Ovary (tissue), 9 donors: ENCODE measurements around the gene VIM. TPM values are rescaled to one million over a fixed set of nuclear protein-coding genes. Genes with fewer than 3 reads are reported as not detected.

ENCODE experiments used
- DNase-seq, 5 donors: peaks; one replicate each; pipeline ENCODE4 v3.0.0-alpha.2; 2019 to 2020
- H3K27ac ChIP-seq, 2 donors: fragments of 200-600 bp; one replicate each; pipeline versions ENCODE4 v1.5.1 to v1.8.0; 2019 to 2022
- H3K27me3 ChIP-seq: fragments of 200-600 bp; one replicate; pipeline ENCODE4 v1.8.0; 2022
- H3K36me3 ChIP-seq: fragments of 200-600 bp; sonication (generic); one replicate; pipeline ENCODE4 v1.5.1; 2019
- H3K4me1 ChIP-seq: one replicate; pipeline ENCODE4 v1.8.1; 2013; ENCODE audit warnings: mild to moderate bottlenecking, moderate library complexity; ENCODE audit not compliant: insufficient read depth
- H3K4me3 ChIP-seq: fragments of 200-600 bp; sonication (generic); one replicate; pipeline ENCODE4 v1.5.1; 2017
- H3K9me3 ChIP-seq, 2 donors: fragments of 200-600 bp in 1 of 2; sonication (generic) in 1 of 2; one replicate each; pipeline versions ENCODE4 v1.5.1 to v1.8.1; 2013 to 2019; ENCODE audit warnings: mild to moderate bottlenecking in 1 of 2, moderate library complexity in 1 of 2
- EP300 ChIP-seq: sonication (generic); formaldehyde crosslinking; IDR thresholded peaks from one replicate; pipeline ENCODE4 v1.6.1; 2017; ENCODE audit warnings: antibody characterized with exemption
- POLR2A ChIP-seq: fragments of 450-650 bp; IDR thresholded peaks from one replicate; pipeline ENCODE4 v1.6.1; 2017; ENCODE audit warnings: antibody characterized with exemption, mild to moderate bottlenecking, moderate library complexity
- WGBS, 3 donors: extraction: QIAGEN DNeasy Blood & Tissue Kit in 1 of 3; methylation state at CpG; one replicate each; pipeline versions ENCODE4 v1.1.5 to v1.1.7; 2013 to 2017; 5-methylcytosine and 5-hydroxymethylcytosine counted together
- intact Hi-C, 4 donors: fragments of 100-400 bp; cut with DNase I; formaldehyde crosslinking; loops; one replicate each; pipeline versions ENCODE4 v1.11.0 to v1.15.1; 2022 to 2023
- polyA plus RNA-seq, 2 donors: library from polyadenylated mRNA; stranded (reverse); fragments of 200-250 nt in 1 of 2; fragments of 350-450 nt in 1 of 2; fragmentation: Illumina TruSeq in 1 of 2; extraction: RNeasy Lipid Tissue Mini Kit (QIAGEN cat#74804) in 1 of 2; gene quantifications; one replicate each; pipeline ENCODE4 v1.2.3, GENCODE V29; 2013 to 2014
- total RNA-seq, 7 donors: library from RNA; depleted of rRNA in 2 of 7; stranded (reverse); fragments of >200 nt in 2 of 7; fragmentation: NEBNext Ultra II Directional in 3 of 7; extraction: Animal tissue kit (Norgen Biotek cat#: 25700) in 3 of 7; gene quantifications; one replicate each; pipeline versions ENCODE4 v1.1.0 to v1.2.4, GENCODE V29; 2016 to 2023
- TF ChIP-seq, protein P1 (sequence below), 3 donors: fragments of 450-650 bp in 2 of 3; fragments of 200-600 bp in 1 of 3; IDR thresholded peaks; one replicate each; pipeline versions ENCODE4 v1.5.1 to v1.8.0; 2016 to 2022; ENCODE audit warnings: antibody characterized with exemption in 3 of 3, mild to moderate bottlenecking in 1 of 3
- donor health status: DM: no; HTN: no; CAD: no; lungs with moderate emphysema.
- donor health status: DM: no; HTN: no; CAD: no.
- donor health status: Bipolar disorder and iron deficiency.
- donor health status: DM: yes; HTN: yes; CAD: no.
- donor health status: DM: no; HTN: no; CAD: no.
- donor health status: DM: yes; HTN: yes; CAD: no.

VIM gene
- total and polyA plus RNA-seq, 9 donors: 2,370 to 6,135 (median 4,661) TPM

DNA sequence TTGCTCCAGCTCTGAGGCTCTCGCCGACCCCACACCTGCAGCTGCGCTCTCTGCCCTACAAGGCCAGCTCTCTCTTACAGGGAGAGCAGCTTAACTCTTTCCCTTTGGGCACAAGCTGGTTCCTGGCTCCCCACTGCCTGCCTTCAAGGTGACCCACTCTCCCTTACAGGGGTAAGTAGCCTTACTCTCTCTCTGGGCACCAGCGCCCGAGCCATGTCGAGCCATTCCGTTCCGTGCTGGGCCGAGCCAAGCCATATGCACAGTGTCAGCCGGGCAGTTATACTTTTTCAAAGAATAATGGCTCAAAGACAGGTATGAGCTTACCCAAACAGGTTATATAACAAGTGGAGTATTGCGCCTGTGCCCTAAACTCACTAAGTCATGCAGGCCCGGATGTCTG is 44.6 kb downstream of the VIM start:
- DNase-seq: no peak
- TF ChIP-seq, protein P1, sequence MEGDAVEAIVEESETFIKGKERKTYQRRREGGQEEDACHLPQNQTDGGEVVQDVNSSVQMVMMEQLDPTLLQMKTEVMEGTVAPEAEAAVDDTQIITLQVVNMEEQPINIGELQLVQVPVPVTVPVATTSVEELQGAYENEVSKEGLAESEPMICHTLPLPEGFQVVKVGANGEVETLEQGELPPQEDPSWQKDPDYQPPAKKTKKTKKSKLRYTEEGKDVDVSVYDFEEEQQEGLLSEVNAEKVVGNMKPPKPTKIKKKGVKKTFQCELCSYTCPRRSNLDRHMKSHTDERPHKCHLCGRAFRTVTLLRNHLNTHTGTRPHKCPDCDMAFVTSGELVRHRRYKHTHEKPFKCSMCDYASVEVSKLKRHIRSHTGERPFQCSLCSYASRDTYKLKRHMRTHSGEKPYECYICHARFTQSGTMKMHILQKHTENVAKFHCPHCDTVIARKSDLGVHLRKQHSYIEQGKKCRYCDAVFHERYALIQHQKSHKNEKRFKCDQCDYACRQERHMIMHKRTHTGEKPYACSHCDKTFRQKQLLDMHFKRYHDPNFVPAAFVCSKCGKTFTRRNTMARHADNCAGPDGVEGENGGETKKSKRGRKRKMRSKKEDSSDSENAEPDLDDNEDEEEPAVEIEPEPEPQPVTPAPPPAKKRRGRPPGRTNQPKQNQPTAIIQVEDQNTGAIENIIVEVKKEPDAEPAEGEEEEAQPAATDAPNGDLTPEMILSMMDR (IDR thresholded peaks at IDR 0.05): no peak
- no peak for TF ChIP-seq POLR2A
- no peak for TF ChIP-seq EP300
- no peaks in the 10 kb centered on the region for H3K4me1 ChIP-seq
- H3K9me3 ChIP-seq: no peaks in the 10 kb centered on the region
- H3K36me3 ChIP-seq: no peaks in the 10 kb centered on the region
- H3K27me3 ChIP-seq: no peaks in the 10 kb centered on the region
- H3K27ac ChIP-seq: no peak overlapping the region
- no peak overlapping the region for H3K4me3 ChIP-seq
- intact Hi-C loops: no loop called here
- WGBS, 3 donors: 93 to 98% (median 93%) methylated on average over 12 of the region's 12 CpGs

DNA sequence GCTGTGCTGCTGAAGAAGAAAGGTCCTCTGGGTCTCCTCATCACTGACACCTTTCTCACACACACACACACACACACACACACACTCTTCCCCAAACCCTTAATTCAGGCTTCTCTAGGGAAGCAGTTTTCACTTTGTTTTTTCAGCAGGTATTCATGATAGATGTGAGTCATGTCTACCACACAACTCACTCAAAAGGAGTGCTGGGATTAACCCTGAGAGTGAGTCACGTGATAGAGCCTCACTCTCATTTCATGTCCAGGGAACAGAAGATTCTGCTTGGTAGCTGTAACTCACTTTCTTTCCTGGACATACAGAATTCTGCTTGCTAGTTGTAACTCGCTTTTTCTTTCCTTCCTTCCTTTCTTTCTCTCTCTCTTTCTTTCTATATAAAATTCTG is 45.4 kb downstream of the VIM start:
- no peak for DNase-seq
- H3K36me3 ChIP-seq: no peaks in the 10 kb centered on the region

DNA sequence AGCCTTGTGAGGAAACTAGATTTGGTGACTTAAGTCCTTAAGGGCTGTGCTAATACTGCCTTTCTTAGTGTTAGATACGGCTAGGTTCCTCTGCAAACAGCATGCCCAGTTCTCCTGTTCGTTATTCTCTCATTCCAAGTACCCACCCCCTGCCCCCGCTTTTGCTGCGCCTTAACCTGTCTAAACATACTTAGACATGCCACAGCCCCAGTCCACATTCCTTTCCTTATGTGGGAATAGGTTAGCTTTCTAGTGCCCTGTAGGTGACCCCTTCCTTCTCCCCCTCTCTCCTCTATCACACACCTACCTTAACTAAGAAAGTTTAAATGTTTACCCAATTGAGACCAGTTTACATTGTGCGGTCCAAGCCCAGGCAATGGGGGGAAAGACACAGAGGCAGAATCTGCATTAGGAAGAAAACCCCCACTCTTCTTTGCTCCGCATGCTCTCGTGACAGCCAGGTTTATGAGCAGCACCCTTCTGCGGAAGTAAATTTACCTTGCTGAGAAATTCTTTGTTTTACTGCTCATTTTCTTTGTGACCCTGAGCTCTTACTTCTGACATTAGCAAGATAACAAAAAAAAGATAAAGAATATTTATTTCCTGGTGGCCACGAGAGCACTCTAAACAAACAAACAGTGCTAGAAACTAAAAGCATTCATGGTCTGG is 48.8 kb downstream of the VIM start:
- Histone ChIP-seq H3K27ac (no peak overlapping the region), H3K4me3 (no peak overlapping the region), H3K4me1 (no peaks in the 10 kb centered on the region), H3K9me3 (peaks cover 0 to 3% of the 10 kb centered on the region in 2 donors), H3K27me3 (no peaks in the 10 kb centered on the region), H3K36me3 (no peaks in the 10 kb centered on the region)
- DNase-seq: no peak
- WGBS, 3 donors: 83 to 89% (median 87%) methylated on average over 9 of the region's 9 CpGs
- intact Hi-C loops: no loop called here
- TF ChIP-seq, protein P1 (IDR thresholded peaks at IDR 0.05): no peak
- no peak for TF ChIP-seq POLR2A

More for the DNA sequence above, 45.4 kb downstream of the VIM start:
- Histone ChIP-seq H3K9me3 (no peaks in the 10 kb centered on the region), H3K27ac (no peak overlapping the region), H3K27me3 (no peaks in the 10 kb centered on the region), H3K4me3 (no peak overlapping the region), H3K4me1 (no peaks in the 10 kb centered on the region)
- intact Hi-C loops: no loop called here
- TF ChIP-seq, protein P1 (IDR thresholded peaks at IDR 0.05): no peak
- no peak for TF ChIP-seq POLR2A
- no peak for TF ChIP-seq EP300
- 66 to 72% (median 72%) methylated on average over 2 of the region's 2 CpGs for WGBS, 3 donors

DNA sequence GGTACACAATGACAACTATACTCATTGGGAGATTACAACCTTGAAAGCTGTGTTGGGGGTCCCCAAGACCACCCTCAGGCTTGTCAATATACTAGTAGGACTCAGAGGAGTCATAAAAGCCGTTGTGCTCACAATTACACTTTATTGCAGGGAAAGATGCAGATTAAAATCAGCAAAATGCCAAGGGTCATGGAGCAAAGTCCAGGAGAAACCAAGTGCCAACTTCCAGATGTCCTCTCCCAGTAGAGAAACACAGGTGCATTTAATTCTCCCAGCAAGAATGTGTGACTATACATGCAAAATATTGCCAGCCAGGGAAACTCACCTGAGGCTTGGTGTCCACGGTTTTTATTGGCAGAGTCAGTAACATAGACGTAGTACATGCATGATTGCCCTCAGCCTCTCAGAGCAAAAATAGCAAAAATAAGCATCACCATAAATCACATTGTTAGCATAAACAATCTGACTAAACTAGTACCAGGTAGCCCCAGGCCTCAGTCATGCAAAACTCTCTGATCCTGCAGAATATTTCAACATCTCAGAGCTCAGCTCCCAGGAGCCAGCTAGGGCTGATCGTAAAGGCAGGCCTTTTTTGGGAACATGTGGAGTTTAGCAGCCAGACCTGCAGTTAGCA is 50.7 kb downstream of the VIM start:
- Histone ChIP-seq H3K27me3 (no peaks in the 10 kb centered on the region), H3K9me3 (peaks cover 0 to 8% of the 10 kb centered on the region in 2 donors), H3K4me3 (no peak overlapping the region), H3K27ac (no peak overlapping the region), H3K36me3 (no peaks in the 10 kb centered on the region), H3K4me1 (no peaks in the 10 kb centered on the region)
- intact Hi-C loops: no loop called here
- WGBS, 3 donors: 72 to 75% (median 72%) methylated on average over 4 of the region's 4 CpGs
- TF ChIP-seq EP300: no peak
- TF ChIP-seq POLR2A: no peak
- DNase-seq: no peak

DNA sequence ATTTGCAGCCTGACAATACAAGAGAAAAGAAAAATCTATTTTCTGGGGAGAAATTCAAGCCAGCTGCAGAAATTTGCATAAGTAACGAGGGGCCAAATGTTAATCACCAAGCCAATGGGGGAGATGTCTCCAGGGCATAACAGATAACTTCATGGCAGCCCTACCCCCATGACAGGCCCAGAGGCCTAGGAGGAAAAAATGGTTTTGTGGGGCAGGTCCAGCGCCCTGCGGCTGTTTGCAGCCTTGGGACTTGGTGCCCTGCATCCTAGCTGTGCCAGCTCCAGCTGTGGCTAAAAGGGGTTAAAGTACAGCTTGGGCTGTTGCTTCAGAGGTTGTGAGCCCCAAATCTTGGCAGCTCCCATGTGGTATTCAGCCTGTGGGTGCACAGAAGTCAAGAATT is 54.3 kb downstream of the VIM start:
- no peak overlapping the region for H3K4me3 ChIP-seq
- DNase-seq: no peak
- H3K27me3 ChIP-seq: no peaks in the 10 kb centered on the region
- no peaks in the 10 kb centered on the region for H3K4me1 ChIP-seq
- H3K36me3 ChIP-seq: no peaks in the 10 kb centered on the region
- TF ChIP-seq EP300 (no peak), POLR2A (no peak)
- TF ChIP-seq, protein P1 (IDR thresholded peaks at IDR 0.05): no peak
- intact Hi-C loops: loop anchor here in 1 of 4 donors (10.0 kb wide), 1 partner anchor 132 kb away; no protein-coding TSS in a partner anchor
- H3K9me3 ChIP-seq: peaks cover 0 to 8% of the 10 kb centered on the region in 2 donors
- no peak overlapping the region for H3K27ac ChIP-seq
- WGBS, 3 donors: 89 to 93% (median 93%) methylated on average over 3 of the region's 3 CpGs
